Measurements from ENCODE around the gene DNHD1. TPM values are rescaled to one million over a fixed set of nuclear protein-coding genes. Genes with fewer than 3 reads are reported as not detected.
A peak's percentile ranks its signal among the peaks of the same experiment; 100 is the strongest.

The DNHD1 gene
- total and polyA plus RNA-seq, 2 experiments from 2014 or later: 7.3 to 7.9 TPM

DNA sequence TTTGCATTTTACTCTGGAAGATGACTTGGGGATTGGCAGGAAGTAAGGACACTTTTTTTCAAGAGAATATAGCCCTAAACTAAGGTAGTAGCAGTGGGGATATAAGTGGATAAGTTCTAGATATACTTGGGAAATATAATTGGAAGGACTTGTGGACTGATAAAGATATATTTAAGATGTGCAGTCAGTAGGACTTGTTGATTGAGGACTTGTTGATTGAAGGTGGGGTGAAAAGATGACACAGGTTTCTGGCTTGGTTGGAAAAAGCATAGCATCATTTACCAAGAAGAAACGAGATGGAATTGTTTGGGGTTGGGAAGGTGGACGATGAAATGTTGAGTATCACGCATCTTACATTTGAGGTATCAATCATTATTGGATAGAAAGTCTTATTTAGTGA lies 116.4 kb downstream of the DNHD1 start:
- no peak overlapping the region for H2AFZ ChIP-seq
- no peak for DNase-seq (ENCODE audit: low spot score)
- peaks cover 18% of the 10 kb centered on the region for H3K4me1 ChIP-seq (ENCODE audit: insufficient read depth)
- peak overlapping the region; percentile 98 for H3K27ac ChIP-seq
- TF ChIP-seq EZH2phosphoT487 (IDR thresholded peaks at IDR 0.05; ENCODE audit: low read depth, severe bottlenecking, unreplicated experiment) (no peak), CTCF (IDR thresholded peaks at IDR 0.05; ENCODE audit: poor library complexity) (no peak), EZH2 (IDR thresholded peaks at IDR 0.05; ENCODE audit: borderline replicate concordance) (no peak)
- 98% methylated on average over 3 of the region's 3 CpGs for WGBS (ENCODE audit: low lambda C conversion rate, missing lambda C conversion rate)
- H3K36me3 ChIP-seq (replicated peaks; ENCODE audit: insufficient read depth, low read depth): no peaks in the 10 kb centered on the region
- H4K20me1 ChIP-seq (ENCODE audit: insufficient read depth, poor library complexity, severe bottlenecking): no peaks in the 10 kb centered on the region
- H3K4me2 ChIP-seq: peak overlapping the region; percentile 74
- peaks cover 33% of the 10 kb centered on the region for H3K79me2 ChIP-seq
- no peaks in the 10 kb centered on the region for H3K9me2 ChIP-seq (replicated peaks; ENCODE audit: insufficient read depth)
- H3K27me3 ChIP-seq: no peaks in the 10 kb centered on the region
- no peaks in the 10 kb centered on the region for H3K9me3 ChIP-seq (ENCODE audit: low read depth)
- H3K4me3 ChIP-seq: no peak overlapping the region

GRCh38 chr11:6614446-6614845 lies 117.4 kb downstream of the DNHD1 start:
- peaks cover 18% of the 10 kb centered on the region for H3K4me1 ChIP-seq (ENCODE audit: insufficient read depth)
- no peak overlapping the region for H3K27ac ChIP-seq
- H3K4me3 ChIP-seq: no peak overlapping the region
- no peak for TF ChIP-seq EZH2 (IDR thresholded peaks at IDR 0.05; ENCODE audit: borderline replicate concordance)
- TF ChIP-seq EZH2phosphoT487 (IDR thresholded peaks at IDR 0.05; ENCODE audit: low read depth, severe bottlenecking, unreplicated experiment): no peak
- no peak for TF ChIP-seq CTCF (IDR thresholded peaks at IDR 0.05; ENCODE audit: poor library complexity)
- no peaks in the 10 kb centered on the region for H3K9me2 ChIP-seq (replicated peaks; ENCODE audit: insufficient read depth)
- no peak overlapping the region for H2AFZ ChIP-seq
- no peaks in the 10 kb centered on the region for H3K9me3 ChIP-seq (ENCODE audit: low read depth)
- no peaks in the 10 kb centered on the region for H3K36me3 ChIP-seq (replicated peaks; ENCODE audit: insufficient read depth, low read depth)
- no peak for DNase-seq (ENCODE audit: low spot score)
- no peaks in the 10 kb centered on the region for H3K27me3 ChIP-seq
- H4K20me1 ChIP-seq (ENCODE audit: insufficient read depth, poor library complexity, severe bottlenecking): no peaks in the 10 kb centered on the region
- H3K4me2 ChIP-seq: no peak overlapping the region
- WGBS (ENCODE audit: low lambda C conversion rate, missing lambda C conversion rate): 91% methylated on average over 2 of the region's 2 CpGs
- peaks cover 30% of the 10 kb centered on the region for H3K79me2 ChIP-seq

DNA sequence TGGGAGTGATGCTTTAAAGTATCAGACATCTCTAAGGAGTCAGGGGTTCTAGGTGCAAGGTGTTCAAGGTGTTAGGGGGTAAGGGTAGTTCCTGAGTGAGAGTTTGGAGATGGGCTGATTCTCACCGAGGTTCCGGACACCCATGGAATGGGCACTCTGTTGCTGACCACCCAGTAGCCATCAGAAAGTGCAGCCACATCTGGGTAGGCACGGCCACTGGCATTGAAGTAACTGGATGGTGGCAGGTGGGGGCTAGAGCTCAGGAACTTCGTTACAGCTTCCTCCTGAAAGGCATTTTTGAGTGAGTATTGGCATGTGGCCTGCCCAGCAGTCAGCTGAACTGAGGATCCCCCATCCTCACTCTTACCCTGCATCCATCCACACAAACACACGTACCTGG lies 118.0 kb downstream of the DNHD1 start:
- TF ChIP-seq EZH2 (IDR thresholded peaks at IDR 0.05; ENCODE audit: borderline replicate concordance) (no peak), EZH2phosphoT487 (IDR thresholded peaks at IDR 0.05; ENCODE audit: low read depth, severe bottlenecking, unreplicated experiment) (no peak), CTCF (IDR thresholded peaks at IDR 0.05; ENCODE audit: poor library complexity) (no peak)
- DNase-seq (ENCODE audit: low spot score): no peak
- Histone ChIP-seq H3K9me3 (ENCODE audit: low read depth) (no peaks in the 10 kb centered on the region), H3K27me3 (no peaks in the 10 kb centered on the region), H3K36me3 (replicated peaks; ENCODE audit: insufficient read depth, low read depth) (no peaks in the 10 kb centered on the region), H3K4me3 (no peak overlapping the region), H3K79me2 (peaks cover 25% of the 10 kb centered on the region), H3K4me2 (no peak overlapping the region), H3K27ac (no peak overlapping the region), H2AFZ (no peak overlapping the region), H4K20me1 (ENCODE audit: insufficient read depth, poor library complexity, severe bottlenecking) (no peaks in the 10 kb centered on the region), H3K4me1 (ENCODE audit: insufficient read depth) (peaks cover 18% of the 10 kb centered on the region), H3K9me2 (replicated peaks; ENCODE audit: insufficient read depth) (no peaks in the 10 kb centered on the region)
- WGBS (ENCODE audit: low lambda C conversion rate, missing lambda C conversion rate): 92% methylated on average over 5 of the region's 5 CpGs

Measured in hepatocyte (in vitro differentiated cells).